HEK293 (cell line): ENCODE measurements around the gene ESRRA.

Source experiments
- CTCF ChIA-PET: fragments of 350-600 bp; formaldehyde crosslinking; extraction: SDS; loops from one replicate; lab custom pipeline; 2021; ENCODE audit warnings: antibody characterized with exemption; lab: Yijun Ruan, JAX
- POLR2A ChIA-PET: fragments of 300-600 bp; formaldehyde crosslinking; extraction: SDS; loops from one replicate; lab custom pipeline; 2020; ENCODE audit warnings: antibody characterized with exemption, inconsistent platforms; lab: Yijun Ruan, JAX
- H3K27ac ChIP-seq: fragments of 200-500 bp; sonication (Bioruptor generic); 2 replicates; pipeline ENCODE4 v1.5.1; 2014; ENCODE audit warnings: low read depth, low read length, control low read depth, inconsistent platforms; ENCODE audit errors: extremely low read depth
- H3K36me3 ChIP-seq, 2 experiments: fragments of 200-500 bp in 1 of 2; sonication (Bioruptor generic) in 1 of 2; 1 replicate in 1 of 2; 2 replicates in 1 of 2; pipeline ENCODE4 v1.5.1; 2014 to 2017; ENCODE audit warnings: inconsistent platforms in 2 of 2, low read length in 2 of 2; ENCODE audit not compliant: control insufficient read depth in 2 of 2, insufficient read depth in 1 of 2
- H3K4me1 ChIP-seq: fragments of 200-500 bp; sonication (Bioruptor generic); 2 replicates; pipeline ENCODE4 v1.5.1; 2014; ENCODE audit warnings: mild to moderate bottlenecking, low read length, inconsistent platforms; ENCODE audit not compliant: control insufficient read depth, insufficient read depth
- H3K4me3 ChIP-seq: 2 replicates; pipeline ENCODE4 v1.5.1; 2011; ENCODE audit warnings: low read depth, mild to moderate bottlenecking, control low read depth, low read length, moderate library complexity
- H3K9me3 ChIP-seq: fragments of 200-500 bp; sonication (Bioruptor generic); 2 replicates; pipeline ENCODE4 v1.5.1; 2014; ENCODE audit warnings: low read depth, low read length, inconsistent platforms; ENCODE audit not compliant: control insufficient read depth, insufficient read depth
- GLI2 ChIP-seq: fragments of 450-650 bp; formaldehyde crosslinking; IDR thresholded peaks from 2 replicates; pipeline ENCODE4; 2017; ENCODE audit warnings: missing biosample characterization, missing genetic modification characterization, low read depth, borderline replicate concordance
- GLIS1 ChIP-seq: fragments of 450-650 bp; formaldehyde crosslinking; IDR thresholded peaks from 2 replicates; pipeline ENCODE4 v1.5.1; 2016; ENCODE audit warnings: missing biosample characterization, missing genetic modification characterization
- HOXA7 ChIP-seq: sonication (generic); formaldehyde crosslinking; IDR thresholded peaks from 2 replicates; pipeline ENCODE4 v1.8.1; 2022; ENCODE audit warnings: missing genetic modification reagents, borderline replicate concordance
- IKZF3 ChIP-seq: fragments of 450-650 bp; IDR thresholded peaks from 2 replicates; pipeline ENCODE4 v1.5.0; 2018; ENCODE audit warnings: missing biosample characterization, mild to moderate bottlenecking, missing genetic modification characterization, moderate library complexity
- TCF7L2 ChIP-seq: IDR thresholded peaks from 2 replicates; pipeline ENCODE4 v1.6.1; 2011; ENCODE audit warnings: low read depth, mild to moderate bottlenecking, inconsistent platforms, low read length, moderate library complexity, borderline replicate concordance
- ZBTB1 ChIP-seq: fragments of 450-650 bp; formaldehyde crosslinking; IDR thresholded peaks from 2 replicates; pipeline ENCODE4 v1.5.1; 2016; ENCODE audit warnings: missing biosample characterization, missing genetic modification characterization
- ZBTB49 ChIP-seq: fragments of 450-650 bp; formaldehyde crosslinking; IDR thresholded peaks from 2 replicates; pipeline ENCODE4 v1.5.1; 2016; ENCODE audit warnings: missing biosample characterization, missing genetic modification characterization, low read depth
- ZFP3 ChIP-seq: fragments of 450-650 bp; formaldehyde crosslinking; IDR thresholded peaks from 2 replicates; pipeline ENCODE4 v1.5.1; 2016; ENCODE audit warnings: low read depth, missing biosample characterization, missing genetic modification characterization
- ZFP69B ChIP-seq: fragments of 450-650 bp; formaldehyde crosslinking; IDR thresholded peaks from 2 replicates; pipeline ENCODE4 v1.5.1; 2016; ENCODE audit warnings: missing biosample characterization, missing genetic modification characterization
- ZNF132 ChIP-seq: fragments of 450-650 bp; formaldehyde crosslinking; IDR thresholded peaks from 2 replicates; pipeline ENCODE4 v1.5.1; 2017; ENCODE audit warnings: missing biosample characterization, missing genetic modification characterization, borderline replicate concordance
- ZNF146 ChIP-seq: fragments of 450-650 bp; formaldehyde crosslinking; IDR thresholded peaks from 2 replicates; pipeline ENCODE4 v1.5.1; 2016; ENCODE audit warnings: missing biosample characterization, missing genetic modification characterization
- ZNF302 ChIP-seq: fragments of 450-650 bp; formaldehyde crosslinking; IDR thresholded peaks from 2 replicates; pipeline ENCODE4 v1.5.1; 2016; ENCODE audit warnings: missing biosample characterization, missing genetic modification characterization, low read depth
- ZNF341 ChIP-seq: fragments of 450-650 bp; formaldehyde crosslinking; IDR thresholded peaks from 2 replicates; pipeline ENCODE4; 2016; ENCODE audit warnings: low read depth, missing biosample characterization, missing genetic modification characterization
- ZNF37A ChIP-seq: fragments of 450-650 bp; IDR thresholded peaks from 2 replicates; pipeline ENCODE4 v1.5.1; 2018; ENCODE audit warnings: missing biosample characterization, missing genetic modification characterization
- ZNF473 ChIP-seq: fragments of 450-650 bp; formaldehyde crosslinking; IDR thresholded peaks from 2 replicates; pipeline ENCODE4 v1.5.1; 2017; ENCODE audit warnings: missing biosample characterization, missing genetic modification characterization
- ZNF501 ChIP-seq: fragments of 450-650 bp; formaldehyde crosslinking; IDR thresholded peaks from 2 replicates; pipeline ENCODE4 v1.5.1; 2016; ENCODE audit warnings: missing biosample characterization, missing genetic modification characterization
- ZNF529 ChIP-seq: fragments of 450-650 bp; formaldehyde crosslinking; IDR thresholded peaks from 2 replicates; pipeline ENCODE4 v1.5.1; 2017; ENCODE audit warnings: missing genetic modification characterization, missing biosample characterization; ENCODE audit not compliant: insufficient replicate concordance
- ZNF624 ChIP-seq: fragments of 450-650 bp; formaldehyde crosslinking; IDR thresholded peaks from 2 replicates; pipeline ENCODE4 v1.5.1; 2017; ENCODE audit warnings: missing biosample characterization, missing genetic modification characterization
- ZNF701 ChIP-seq: fragments of 450-650 bp; formaldehyde crosslinking; IDR thresholded peaks from 2 replicates; pipeline ENCODE4 v1.5.1; 2016; ENCODE audit warnings: missing biosample characterization, missing genetic modification characterization
- ZNF777 ChIP-seq: fragments of 450-650 bp; formaldehyde crosslinking; IDR thresholded peaks from 2 replicates; pipeline ENCODE4 v1.5.1; 2017; ENCODE audit warnings: missing biosample characterization, missing genetic modification characterization, borderline replicate concordance
- TF ChIP-seq, protein P1 (sequence below): fragments of 450-650 bp; formaldehyde crosslinking; IDR thresholded peaks from 2 replicates; pipeline ENCODE4 v1.5.1; 2016; ENCODE audit warnings: missing biosample characterization, missing genetic modification characterization

The ESRRA gene

GRCh38 chr11:64318766-64319761 lies 13.7 kb downstream of the ESRRA start:
- peak overlapping the region; percentile 44 for H3K27ac ChIP-seq
- no peaks in the 10 kb centered on the region for H3K4me1 ChIP-seq
- H3K36me3 ChIP-seq: peaks cover 0 to 62% of the 10 kb centered on the region in 2 experiments; a peak in 1 of 3 replicates
- peak overlapping the region; percentile 90 for H3K4me3 ChIP-seq
- POLR2A ChIA-PET: interaction anchor here (1.9 to 4.0 kb wide), 3 partner anchors 13 to 133 kb away, joined by 19 to 43 read pairs (median 22); partner anchors contain the start of genes ESRRA and STIP1
- TF ChIP-seq ZNF624 (no peak), ZNF529 (tag by site-specific recombination) (no peak), ZNF777 (tag by site-specific recombination) (no peak), ZBTB49 (tag by site-specific recombination) (no peak), ZNF701 (no peak), ZNF501 (tag by site-specific recombination) (no peak)
- TF ChIP-seq, protein P1, sequence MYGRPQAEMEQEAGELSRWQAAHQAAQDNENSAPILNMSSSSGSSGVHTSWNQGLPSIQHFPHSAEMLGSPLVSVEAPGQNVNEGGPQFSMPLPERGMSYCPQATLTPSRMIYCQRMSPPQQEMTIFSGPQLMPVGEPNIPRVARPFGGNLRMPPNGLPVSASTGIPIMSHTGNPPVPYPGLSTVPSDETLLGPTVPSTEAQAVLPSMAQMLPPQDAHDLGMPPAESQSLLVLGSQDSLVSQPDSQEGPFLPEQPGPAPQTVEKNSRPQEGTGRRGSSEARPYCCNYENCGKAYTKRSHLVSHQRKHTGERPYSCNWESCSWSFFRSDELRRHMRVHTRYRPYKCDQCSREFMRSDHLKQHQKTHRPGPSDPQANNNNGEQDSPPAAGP (tag by site-specific recombination): no peak
- CTCF ChIA-PET: interaction anchor here (0.7 to 5.0 kb wide), 6 partner anchors 13 to 39 kb away, joined by 3 to 85 read pairs (median 16); partner anchors contain the start of gene CCDC88B
- H3K9me3 ChIP-seq: no peaks in the 10 kb centered on the region

DNA sequence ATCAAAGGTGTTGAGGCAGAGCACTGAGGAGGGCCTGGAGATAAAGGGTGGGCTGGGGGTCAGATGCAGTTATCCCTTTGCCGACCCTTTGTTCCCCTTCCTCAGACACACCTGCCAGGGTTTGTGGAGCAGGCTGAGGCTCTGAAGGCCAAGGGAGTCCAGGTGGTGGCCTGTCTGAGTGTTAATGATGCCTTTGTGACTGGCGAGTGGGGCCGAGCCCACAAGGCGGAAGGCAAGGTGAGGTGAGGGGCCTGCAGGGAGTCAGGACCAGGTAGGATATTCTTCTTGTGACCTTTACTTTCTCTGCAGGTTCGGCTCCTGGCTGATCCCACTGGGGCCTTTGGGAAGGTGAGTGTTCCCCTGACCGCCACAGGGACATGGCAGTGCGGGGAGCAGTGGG lies 15.2 kb downstream of the ESRRA start:
- Histone ChIP-seq H3K9me3 (no peaks in the 10 kb centered on the region), H3K27ac (no peak overlapping the region), H3K36me3 (peaks cover 0 to 47% of the 10 kb centered on the region in 2 experiments; a peak in 1 of 3 replicates), H3K4me1 (no peaks in the 10 kb centered on the region), H3K4me3 (no peak overlapping the region)
- POLR2A ChIA-PET: interaction anchor here (0.6 to 4.0 kb wide), 3 partner anchors 14 to 163 kb away, joined by 3 to 19 read pairs (median 5); no protein-coding TSS in a partner anchor
- TF ChIP-seq ZNF146 (tag by site-specific recombination): no peak
- TF ChIP-seq TCF7L2: no peak
- TF ChIP-seq ZFP3 (tag by site-specific recombination): no peak
- TF ChIP-seq ZNF37A (tag by site-specific recombination): no peak
- TF ChIP-seq ZNF302: no peak
- no peak for TF ChIP-seq ZNF341 (tag by site-specific recombination)
- CTCF ChIA-PET: interaction anchor here (0.6 kb wide), 1 partner anchor 63 kb away, joined by 5 read pairs; no protein-coding TSS in a partner anchor

DNA sequence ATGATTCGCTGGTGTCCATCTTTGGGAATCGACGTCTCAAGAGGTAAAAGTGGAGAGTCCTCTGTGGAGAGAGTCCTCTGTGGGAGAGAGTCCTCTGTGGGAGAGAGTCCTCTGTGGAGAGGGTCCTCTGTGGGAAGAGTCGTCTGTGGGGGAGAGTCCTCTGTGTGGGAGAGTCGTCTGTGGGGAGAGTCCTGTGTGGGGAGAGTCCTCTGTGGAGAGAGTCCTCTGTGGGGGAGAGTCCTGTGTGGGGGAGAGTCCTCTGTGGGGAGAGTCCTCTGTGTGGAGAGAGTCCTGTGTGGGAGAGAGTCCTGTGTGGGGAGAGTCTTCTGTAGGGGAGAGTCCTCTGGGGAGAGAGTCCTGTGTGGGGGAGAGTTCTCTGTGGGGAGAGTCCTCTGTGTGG lies 15.7 kb downstream of the ESRRA start:
- H3K36me3 ChIP-seq: peaks cover 0 to 43% of the 10 kb centered on the region in 2 experiments; a peak in 1 of 3 replicates
- no peak overlapping the region for H3K27ac ChIP-seq
- ChIA-PET CTCF (no interaction called here), POLR2A (interaction anchor here (0.6 kb wide), 1 partner anchor 163 kb away, joined by 3 read pairs; no protein-coding TSS in a partner anchor)
- H3K4me1 ChIP-seq: no peaks in the 10 kb centered on the region
- H3K4me3 ChIP-seq: no peak overlapping the region
- H3K9me3 ChIP-seq: no peaks in the 10 kb centered on the region
- TF ChIP-seq ZNF501 (tag by site-specific recombination): no peak
- TF ChIP-seq ZBTB1 (tag by site-specific recombination): no peak
- no peak for TF ChIP-seq ZNF132 (tag by site-specific recombination)
- TF ChIP-seq ZFP69B (tag by site-specific recombination): no peak
- peak; percentile 46 for TF ChIP-seq GLIS1
- no peak for TF ChIP-seq IKZF3 (tag by site-specific recombination)
- TF ChIP-seq ZNF473 (tag by site-specific recombination): no peak
- TF ChIP-seq HOXA7 (CRISPR knock-in tag): no peak
- no peak for TF ChIP-seq ZNF777 (tag by site-specific recombination)
- TF ChIP-seq GLI2 (tag by site-specific recombination): no peak
